MM.1S (cell line): ENCODE results near the gene PEX26.
A peak's percentile ranks its signal among the peaks of the same experiment; 100 is the strongest.

Source experiments
- DNase-seq: peaks from one replicate; pipeline ENCODE4 v3.0.0-alpha.2; 2015
- H2AFZ ChIP-seq: fragments of 300-600 bp; sonication (generic); 2 replicates; pipeline ENCODE4 v1.6.0; 2016; ENCODE audit warnings: antibody characterized with exemption, low read length
- H3F3A ChIP-seq: fragments of 300-600 bp; sonication (generic); 2 replicates; pipeline ENCODE4 v1.6.1; 2016; ENCODE audit warnings: mild to moderate bottlenecking, antibody characterized with exemption, low read length, moderate library complexity, mixed read lengths; ENCODE audit not compliant: insufficient read depth
- H3K27ac ChIP-seq: fragments of 300-600 bp; sonication (generic); 2 replicates; pipeline ENCODE4 v1.5.1; 2016; ENCODE audit warnings: mild to moderate bottlenecking, low read length
- H3K27me3 ChIP-seq: fragments of 300-600 bp; sonication (generic); replicated peaks from 2 replicates; pipeline ENCODE4 v1.6.0; 2016; ENCODE audit warnings: low read length; ENCODE audit not compliant: insufficient read depth
- H3K36me3 ChIP-seq: fragments of 300-600 bp; sonication (generic); replicated peaks from 2 replicates; pipeline ENCODE4 v1.6.1; 2016; ENCODE audit warnings: mild to moderate bottlenecking, low read length, mixed read lengths; ENCODE audit not compliant: insufficient read depth
- H3K4me1 ChIP-seq: fragments of 300-600 bp; sonication (generic); 2 replicates; pipeline ENCODE4 v1.6.1; 2016; ENCODE audit warnings: low read length, mixed read lengths
- H3K4me2 ChIP-seq: fragments of 300-600 bp; sonication (generic); 2 replicates; pipeline ENCODE4 v1.6.0; 2016; ENCODE audit warnings: low read depth, low read length
- H3K4me3 ChIP-seq: fragments of 300-600 bp; sonication (generic); 2 replicates; pipeline ENCODE4 v1.5.1; 2016; ENCODE audit warnings: low read length, mixed read lengths
- H3K79me2 ChIP-seq: fragments of 300-600 bp; sonication (generic); 2 replicates; pipeline ENCODE4 v1.6.1; 2016; ENCODE audit warnings: mixed run types, low read length, mixed read lengths
- H3K9ac ChIP-seq: fragments of 300-600 bp; sonication (generic); 2 replicates; pipeline ENCODE4 v1.6.1; 2016; ENCODE audit warnings: low read length, mixed read lengths
- H3K9me2 ChIP-seq: fragments of 300-600 bp; sonication (generic); replicated peaks from 2 replicates; pipeline ENCODE4 v1.6.1; 2016; ENCODE audit warnings: mild to moderate bottlenecking, low read length, mixed read lengths; ENCODE audit not compliant: insufficient read depth
- H3K9me3 ChIP-seq: fragments of 300-600 bp; sonication (generic); replicated peaks from 2 replicates; pipeline ENCODE4 v1.6.1; 2016; ENCODE audit warnings: mild to moderate bottlenecking, low read length, mixed read lengths; ENCODE audit not compliant: insufficient read depth
- H4K20me1 ChIP-seq: fragments of 300-600 bp; sonication (generic); 2 replicates; pipeline ENCODE4 v1.6.1; 2016; ENCODE audit warnings: mild to moderate bottlenecking, low read length, moderate library complexity, mixed read lengths; ENCODE audit not compliant: insufficient read depth
- CTCF ChIP-seq: fragments of 300-600 bp; sonication (generic); IDR thresholded peaks from 2 replicates; pipeline ENCODE4 v1.5.1; 2016; ENCODE audit warnings: antibody characterized with exemption, low read length, mixed read lengths
- EZH2 ChIP-seq: fragments of 300-600 bp; sonication (generic); optimal IDR thresholded peaks from 2 replicates; pipeline ENCODE3; 2017; ENCODE audit warnings: low read depth, mild to moderate bottlenecking, antibody characterized with exemption, low read length, mixed read lengths
- EZH2phosphoT487 ChIP-seq: fragments of 300-600 bp; sonication (generic); IDR thresholded peaks from 2 replicates; pipeline ENCODE4 v1.6.1; 2018; ENCODE audit warnings: antibody characterized with exemption, low read length

Gene PEX26

DNA sequence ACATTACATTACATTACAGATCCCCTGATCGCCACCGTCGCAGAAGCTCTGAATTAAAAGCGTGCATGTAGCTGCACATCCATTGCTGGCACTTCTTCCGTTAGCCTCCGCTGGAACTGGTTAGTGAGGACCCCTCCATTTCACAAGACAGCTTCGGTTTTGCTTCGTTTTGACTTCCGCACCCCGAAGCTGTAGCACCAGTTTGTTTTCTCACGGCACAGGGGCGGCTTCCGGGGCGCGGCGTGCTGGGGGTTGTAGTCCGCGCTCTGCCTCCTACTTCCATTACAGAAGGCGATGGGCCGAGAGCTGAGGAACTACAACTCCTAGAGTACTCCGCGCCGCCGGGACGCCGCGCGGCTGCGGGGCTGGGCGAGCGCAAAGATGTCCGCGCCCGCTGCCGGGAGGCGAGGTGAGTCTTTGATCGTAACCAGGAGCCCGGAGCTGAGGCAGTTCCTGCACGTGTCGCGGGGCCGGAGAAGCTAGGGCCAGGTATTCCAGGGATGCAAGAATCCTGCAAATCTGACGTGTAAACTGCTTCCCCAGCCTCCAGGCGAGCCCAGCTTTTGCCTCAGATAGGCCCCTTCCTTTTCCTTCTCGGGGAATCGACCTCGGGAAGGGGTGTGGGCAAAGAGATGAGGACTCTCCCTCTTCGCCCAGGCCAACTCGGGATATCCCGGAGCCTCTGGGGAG lies at the start of gene PEX26:
Gene PEX26, plus strand, starts transcription at position 352 of the 690 bp plus-strand sequence. CDS start 387 bp downstream, outside the sequence.
- Histone ChIP-seq H3K9me3 (no peaks in the 10 kb centered on the region), H2AFZ (peak within 1 kb of the TSS; percentile 92), H3K4me1 (peaks cover 8% of the 10 kb centered on the region; the same call in 1 of the 2 replicates), H3K9me2 (no peaks in the 10 kb centered on the region), H3F3A (peaks cover 6% of the 10 kb centered on the region; the same call in 1 of the 2 replicates), H4K20me1 (no peaks in the 10 kb centered on the region), H3K36me3 (no peaks in the 10 kb centered on the region), H3K4me2 (peak within 1 kb of the TSS; percentile 91), H3K9ac (peak within 1 kb of the TSS; percentile 97), H3K4me3 (peak within 1 kb of the TSS; percentile 96), H3K27ac (peak within 1 kb of the TSS; percentile 56; the same call in 1 of the 2 replicates), H3K79me2 (peaks cover 57% of the 10 kb centered on the region), H3K27me3 (no peaks in the 10 kb centered on the region)
- DNase-seq: peak; percentile 97
- no peak for TF ChIP-seq EZH2
- TF ChIP-seq CTCF: no peak
- TF ChIP-seq EZH2phosphoT487: no peak

DNA sequence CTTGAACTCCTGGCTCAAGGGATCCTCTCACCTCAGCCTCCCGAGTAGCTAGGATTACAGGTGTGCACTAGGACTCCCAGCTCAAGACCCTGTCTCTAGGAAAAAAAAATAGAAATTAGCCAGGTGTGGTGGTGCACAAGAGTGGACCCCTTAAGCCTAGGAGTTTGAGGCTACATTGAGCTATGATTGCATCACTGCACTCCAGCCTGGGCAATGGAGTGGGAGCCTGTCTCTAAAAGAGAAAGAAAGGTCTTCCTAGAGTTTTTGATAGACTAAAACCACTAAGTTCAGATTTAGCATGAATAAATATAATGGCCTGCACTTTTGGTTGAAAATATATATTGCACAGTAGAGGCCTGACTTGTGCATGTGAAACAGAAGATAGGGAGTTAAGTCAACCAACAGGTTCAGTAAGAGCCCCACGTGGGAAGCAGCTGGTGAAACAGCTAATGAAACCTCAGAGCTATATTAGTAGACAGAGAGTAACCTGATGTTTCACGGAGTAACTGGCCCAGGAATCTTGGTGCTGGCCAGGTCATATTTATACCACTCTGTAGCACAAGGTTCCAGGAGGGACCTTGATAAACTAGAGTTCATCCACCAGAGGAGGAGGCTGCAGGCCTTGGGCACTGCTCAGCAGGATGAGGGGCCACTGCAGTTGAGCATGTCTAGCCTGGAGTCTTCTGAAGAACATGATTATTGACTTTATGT lies 48.8 kb upstream of the PEX26 start:
- Histone ChIP-seq H3K79me2 (no peaks in the 10 kb centered on the region), H3K9me3 (no peaks in the 10 kb centered on the region), H3K4me1 (peaks cover 23% of the 10 kb centered on the region), H3K9ac (no peak overlapping the region), H3K4me3 (no peak overlapping the region), H3K27me3 (no peaks in the 10 kb centered on the region), H3K36me3 (no peaks in the 10 kb centered on the region), H3F3A (peaks cover 3% of the 10 kb centered on the region), H3K27ac (peak overlapping the region; percentile 41; the same call in 1 of the 2 replicates), H3K4me2 (peak overlapping the region; percentile 31), H3K9me2 (no peaks in the 10 kb centered on the region), H4K20me1 (no peaks in the 10 kb centered on the region), H2AFZ (no peak overlapping the region)
- peak; percentile 84 for DNase-seq
- TF ChIP-seq CTCF (no peak), EZH2phosphoT487 (no peak), EZH2 (no peak)

DNA sequence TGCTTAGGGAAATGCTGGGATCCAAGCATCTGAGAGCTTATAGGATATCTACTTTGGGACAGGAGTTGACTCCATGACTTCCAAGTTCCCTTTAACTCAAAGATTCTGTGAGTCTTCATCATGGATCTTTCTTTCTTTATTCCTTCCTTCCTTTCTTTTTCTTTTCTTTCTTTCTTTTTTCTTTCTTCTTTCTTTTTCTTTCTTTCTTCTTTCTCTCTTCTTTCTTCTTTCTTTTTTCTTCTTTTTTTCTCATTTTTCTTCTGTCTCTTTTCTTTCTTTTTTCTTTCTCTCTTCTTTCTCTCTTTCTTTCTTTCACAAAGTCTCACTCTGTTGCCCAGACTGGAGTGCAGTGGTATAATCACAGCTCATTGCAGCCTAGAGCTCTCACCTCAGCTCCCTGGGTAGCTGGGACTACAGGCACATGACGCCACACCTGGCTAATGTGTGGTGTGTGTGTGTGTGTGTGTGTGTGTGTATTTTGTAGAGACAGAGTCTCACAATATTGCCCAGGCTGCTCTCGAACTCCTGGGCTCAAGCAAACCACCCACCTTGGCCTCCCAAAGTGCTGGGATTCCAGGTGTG lies 48.0 kb upstream of the PEX26 start:
- Histone ChIP-seq H3K4me1 (peaks cover 21% of the 10 kb centered on the region), H3F3A (peaks cover 3% of the 10 kb centered on the region), H4K20me1 (no peaks in the 10 kb centered on the region), H3K27me3 (no peaks in the 10 kb centered on the region), H3K36me3 (no peaks in the 10 kb centered on the region), H3K79me2 (no peaks in the 10 kb centered on the region), H3K27ac (peak overlapping the region; percentile 41; the same call in 1 of the 2 replicates), H3K9me2 (no peaks in the 10 kb centered on the region), H2AFZ (no peak overlapping the region), H3K4me3 (no peak overlapping the region), H3K4me2 (peak overlapping the region; percentile 31), H3K9me3 (no peaks in the 10 kb centered on the region), H3K9ac (no peak overlapping the region)
- DNase-seq: no peak
- TF ChIP-seq EZH2: no peak
- TF ChIP-seq EZH2phosphoT487: no peak
- TF ChIP-seq CTCF: no peak
